Airway epithelial cell (primary cell): ENCODE data around the gene CAPRIN1. TPM values are rescaled to one million over a fixed set of nuclear protein-coding genes. Genes with fewer than 3 reads are reported as not detected.

ENCODE experiments used
- total RNA-seq: library from RNA; depleted of rRNA; stranded (reverse); fragments of >200 nt; gene quantifications from 2 replicates; pipeline ENCODE4 v1.2.3, GENCODE V29; 2015

CAPRIN1 gene
- total RNA-seq, result 123 and 172 TPM in 2 replicates

GRCh38 chr11:34051349-34052035 lies at the start of gene CAPRIN1:
Gene CAPRIN1 (plus strand): TSS chr11:34051731. CDS start chr11:34052421, 690 bp downstream.

GRCh38 chr11:34105079-34105956 lies 53.8 kb downstream of the CAPRIN1 start, which contains the start of gene NAT10:
Gene NAT10 (plus strand): TSS chr11:34105629. CDS start chr11:34108226, 2,597 bp downstream.

Other genes with a start within 250 kb of the CAPRIN1 start
- gene LMO2, start 159.7 kb upstream of the CAPRIN1 start, total RNA-seq, result 1.4 and 2.4 TPM in 2 replicates
- gene NAT10, start 53.9 kb downstream of the CAPRIN1 start, total RNA-seq, result 43.1 and 43.3 TPM in 2 replicates